A549 (cell line): ENCODE data around the gene SHC4. TPM values are rescaled to one million over a fixed set of nuclear protein-coding genes. Genes with fewer than 3 reads are reported as not detected.

Experiments
- polyA plus RNA-seq, 4 experiments: library from polyadenylated mRNA; depleted of rRNA in 3 of 4; stranded (reverse); fragments of >200 nt; fragmentation: RNase III in 1 of 4; extraction: RNeasy Plus Mini Kit Qiagen cat#74134 plus additional on column Dnase treatment in 1 of 4; gene quantifications; 2 replicates in 3 of 4; 3 replicates in 1 of 4; pipeline ENCODE4 v1.2.3, GENCODE V29; 2011 to 2017
- small RNA-seq, 6 experiments: library from RNA; depleted of rRNA; stranded (forward); fragments of <200 nt; gene quantifications; one replicate each; pipeline ENCODE3, GENCODE V24; 2012

The SHC4 gene
- polyA plus RNA-seq, 2 of the 4 experiments (the other 2 are of a cell fraction): 0.08 to 0.16 TPM

Small RNA genes lying within 50 kb of the gene (small RNA-seq; reads per million reads assigned to genes)
- gene RF00019: 0 reads per million in 6 experiments

Other genes with a start within 250 kb of the SHC4 start
- gene CEP152, start 152.8 kb downstream of the SHC4 start, polyA plus RNA-seq (2011; rRNA removed): 3.9 and 4.5 TPM in 2 replicates
- gene CEP152, start 152.8 kb downstream of the SHC4 start, polyA plus RNA-seq (2017; fragmentation: RNase III; extraction: RNeasy Plus Mini Kit Qiagen cat#74134 plus additional on column Dnase treatment): 4.3 to 9.5 TPM (median 8.2 TPM) in 3 replicates
- gene EID1, start 85.8 kb downstream of the SHC4 start, polyA plus RNA-seq (2011; rRNA removed): 80.2 and 125 TPM in 2 replicates
- 173 to 182 TPM (median 180 TPM) in 3 replicates for gene EID1, start 85.8 kb downstream of the SHC4 start, polyA plus RNA-seq (2017; fragmentation: RNase III; extraction: RNeasy Plus Mini Kit Qiagen cat#74134 plus additional on column Dnase treatment)
- gene SECISBP2L, start 82.5 kb upstream of the SHC4 start, polyA plus RNA-seq (2011; rRNA removed): 15.0 and 18.8 TPM in 2 replicates
- 6.4 to 7.5 TPM (median 7.2 TPM) in 3 replicates for gene SECISBP2L, start 82.5 kb upstream of the SHC4 start, polyA plus RNA-seq (2017; fragmentation: RNase III; extraction: RNeasy Plus Mini Kit Qiagen cat#74134 plus additional on column Dnase treatment)
- gene COPS2, start 191.7 kb upstream of the SHC4 start, polyA plus RNA-seq (2011; rRNA removed): 49.9 and 66.6 TPM in 2 replicates
- 64.6 to 78.2 TPM (median 64.8 TPM) in 3 replicates for gene COPS2, start 191.7 kb upstream of the SHC4 start, polyA plus RNA-seq (2017; fragmentation: RNase III; extraction: RNeasy Plus Mini Kit Qiagen cat#74134 plus additional on column Dnase treatment)
- gene GALK2, start 206.3 kb upstream of the SHC4 start, polyA plus RNA-seq (2011; rRNA removed): 40.5 and 44.7 TPM in 2 replicates
- 22.8 to 26.8 TPM (median 23.7 TPM) in 3 replicates for gene GALK2, start 206.3 kb upstream of the SHC4 start, polyA plus RNA-seq (2017; fragmentation: RNase III; extraction: RNeasy Plus Mini Kit Qiagen cat#74134 plus additional on column Dnase treatment)